DMS79 (cell line): Measurements from ENCODE around the gene KRTAP23-1.

Source experiments
- DNase-seq: peaks from one replicate; lab custom pipeline; 2025; lab: John Stamatoyannopoulos, UW

The KRTAP23-1 gene

DNA sequence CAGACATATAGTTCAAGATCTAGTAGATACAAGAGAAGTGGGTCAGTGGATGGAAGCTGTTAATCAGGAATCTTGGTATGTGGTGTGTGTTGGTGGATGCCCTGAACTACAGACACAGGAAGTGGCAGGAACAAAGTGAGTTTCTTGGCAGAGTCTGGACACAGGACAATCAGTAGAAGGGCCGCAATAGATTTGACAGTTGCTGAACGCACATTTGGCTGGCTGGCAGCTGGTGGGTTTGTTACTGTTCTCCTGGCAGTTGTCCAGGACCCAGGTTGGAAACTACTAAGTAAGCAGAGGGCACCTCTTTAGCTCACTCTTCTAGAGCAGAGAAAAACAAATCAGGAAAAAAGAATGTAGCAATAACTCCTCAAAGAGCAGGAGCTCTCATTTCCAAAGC is 41.5 kb downstream of the KRTAP23-1 start:
- DNase-seq: no peak

DNA sequence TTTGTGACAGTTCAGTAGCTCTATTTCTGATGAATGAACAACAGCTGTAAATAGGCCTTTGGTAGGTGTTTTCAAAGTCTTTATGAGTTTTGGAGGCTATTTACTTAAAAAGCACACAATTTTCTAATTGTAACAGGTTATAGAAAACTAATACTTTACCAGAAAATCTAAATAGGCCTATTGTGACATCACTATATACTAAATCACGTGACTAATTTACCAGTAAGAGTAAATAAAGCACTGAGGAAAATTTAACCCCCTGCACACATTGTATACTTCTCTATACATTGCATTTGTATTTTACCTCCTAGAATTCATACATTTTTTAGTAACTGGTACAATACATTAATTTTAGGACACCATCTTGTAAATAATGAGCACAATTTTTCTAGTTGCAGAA is 43.3 kb downstream of the KRTAP23-1 start:
- no peak for DNase-seq
